GM19238 (cell line): ENCODE data around the gene PDZRN3.

ENCODE experiments used
- DNase-seq: peaks from one replicate; pipeline ENCODE4 v3.0.0; 2011; ENCODE audit warnings: low spot score; ENCODE audit not compliant: insufficient read length

The PDZRN3 gene

DNA sequence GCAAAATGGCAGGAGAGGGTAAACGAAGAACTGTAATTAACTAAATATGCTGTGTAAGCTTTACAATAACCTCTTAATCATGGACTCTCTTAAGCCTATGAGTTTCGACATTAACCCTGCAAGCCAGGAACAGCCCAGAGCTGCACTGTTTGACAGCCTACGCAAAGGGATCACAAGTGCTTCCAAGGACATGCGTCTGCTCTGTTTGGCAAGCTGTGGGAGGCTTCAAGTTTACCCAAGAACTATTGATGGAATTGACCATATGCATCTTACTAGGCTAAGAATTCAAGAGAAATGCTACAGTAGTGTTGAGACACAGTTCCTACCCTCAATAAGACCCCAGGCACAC is 66.0 kb downstream of the PDZRN3 start:
- DNase-seq, result no peak

DNA sequence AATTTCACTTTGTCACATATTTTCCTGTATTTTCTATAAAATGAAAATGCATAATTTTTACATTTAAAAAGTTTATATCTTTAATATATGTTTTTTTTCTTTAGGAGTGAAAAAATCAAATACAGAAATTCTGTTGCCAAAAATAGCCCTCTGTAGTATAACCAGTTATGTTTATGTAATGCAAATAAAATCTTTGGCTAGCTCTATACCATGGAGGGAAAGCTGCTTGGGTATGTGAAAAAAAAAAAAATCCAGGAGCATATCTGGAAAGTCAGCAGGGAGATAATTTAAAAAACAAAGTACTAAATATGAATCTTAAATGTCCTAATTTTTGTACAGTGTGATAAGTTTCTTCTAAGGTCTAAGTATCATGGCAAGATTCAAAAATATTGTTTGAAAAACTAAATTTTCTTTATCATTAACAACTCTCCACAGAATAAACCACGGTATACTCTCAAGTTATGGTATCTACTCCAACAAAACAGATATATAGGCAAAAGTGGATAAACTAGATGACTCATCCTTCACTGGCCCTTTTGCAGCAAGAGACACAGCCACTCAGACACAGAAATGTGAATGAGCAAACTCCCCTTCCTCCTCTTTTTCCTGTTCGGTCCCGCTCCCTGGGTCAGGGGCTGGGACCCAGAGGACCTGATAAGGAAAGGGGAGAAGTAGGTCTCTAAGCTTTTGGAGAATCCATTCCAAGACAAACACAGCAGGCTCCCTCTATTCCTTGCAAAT is 66.6 kb downstream of the PDZRN3 start:
- DNase-seq, result no peak

DNA sequence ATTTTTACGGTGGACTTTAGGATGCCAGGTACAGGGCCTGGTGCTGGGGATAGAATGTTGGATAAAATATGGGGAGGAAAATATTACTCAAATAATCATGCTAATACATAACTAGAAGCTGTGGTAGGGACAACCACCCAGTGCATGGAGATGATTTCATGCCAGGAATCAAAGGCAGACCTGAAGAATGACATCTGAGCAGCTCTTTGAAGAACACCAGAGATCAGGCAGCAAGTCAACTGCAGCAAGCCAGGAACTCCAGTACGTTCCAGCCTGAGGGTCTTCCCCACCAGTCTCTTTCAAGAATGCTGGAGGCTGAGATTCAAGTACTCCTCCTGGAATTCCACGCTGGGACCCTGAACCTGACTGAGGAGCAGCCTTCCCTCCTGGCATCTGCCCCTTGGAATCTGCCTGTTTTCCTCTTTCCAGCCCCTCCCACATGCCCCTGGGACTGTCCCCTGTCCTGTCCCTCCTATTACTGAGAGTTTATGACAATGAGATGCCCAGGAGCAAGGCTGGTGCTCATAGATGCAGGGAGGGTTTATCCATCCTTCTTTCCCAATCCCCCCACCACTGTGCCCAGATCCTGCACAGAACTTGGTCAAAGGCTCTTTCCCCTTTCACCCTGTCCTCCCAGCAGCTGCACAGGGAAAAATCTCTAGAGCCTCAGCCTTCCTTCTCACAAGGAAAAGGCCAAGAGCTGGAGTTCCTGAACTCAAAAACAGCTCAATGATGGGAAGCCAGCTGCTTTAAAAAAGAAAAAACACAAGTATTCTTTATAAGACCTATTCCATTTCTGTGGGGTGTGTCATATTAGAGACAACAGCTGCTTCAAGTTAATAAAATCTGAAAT is 68.0 kb downstream of the PDZRN3 start:
- no peak for DNase-seq

DNA sequence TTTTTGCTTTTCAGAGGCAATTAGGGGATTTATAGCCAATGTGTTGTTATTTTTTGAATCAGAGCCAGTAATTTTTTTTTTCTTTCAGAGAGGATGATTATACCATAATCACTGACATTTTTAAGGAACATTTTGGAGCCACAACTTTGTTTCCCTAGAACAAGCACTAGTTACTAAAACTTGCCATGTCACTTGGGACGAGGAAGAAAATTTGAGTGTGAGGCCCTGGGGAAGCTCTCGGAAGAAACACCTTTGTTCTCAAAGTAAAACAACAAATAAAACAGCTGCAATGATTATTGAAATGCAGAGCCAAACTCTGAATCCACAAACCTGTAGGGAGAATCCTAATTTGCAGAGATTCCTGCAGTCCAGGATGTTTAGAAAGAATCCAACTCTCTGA is 69.7 kb downstream of the PDZRN3 start:
- DNase-seq, result no peak

DNA sequence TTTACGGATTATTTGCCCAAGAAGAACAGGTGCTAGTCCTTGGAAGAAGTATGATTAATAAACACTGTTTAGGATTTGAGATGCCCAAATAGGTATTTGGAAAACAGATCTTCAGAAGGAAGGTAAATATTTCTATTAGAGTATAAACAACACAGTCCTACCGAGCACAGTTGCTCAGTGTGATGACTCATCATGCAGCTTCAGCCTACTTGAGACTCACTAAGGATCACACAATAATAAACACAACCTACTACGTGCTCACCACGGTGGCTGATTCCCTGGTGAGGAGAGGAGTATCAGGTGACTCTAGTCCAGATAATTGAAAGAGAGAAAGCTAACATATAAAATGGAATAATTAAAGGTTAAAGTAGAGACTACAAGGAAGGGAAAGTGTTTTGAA is 72.0 kb downstream of the PDZRN3 start:
- no peak for DNase-seq

DNA sequence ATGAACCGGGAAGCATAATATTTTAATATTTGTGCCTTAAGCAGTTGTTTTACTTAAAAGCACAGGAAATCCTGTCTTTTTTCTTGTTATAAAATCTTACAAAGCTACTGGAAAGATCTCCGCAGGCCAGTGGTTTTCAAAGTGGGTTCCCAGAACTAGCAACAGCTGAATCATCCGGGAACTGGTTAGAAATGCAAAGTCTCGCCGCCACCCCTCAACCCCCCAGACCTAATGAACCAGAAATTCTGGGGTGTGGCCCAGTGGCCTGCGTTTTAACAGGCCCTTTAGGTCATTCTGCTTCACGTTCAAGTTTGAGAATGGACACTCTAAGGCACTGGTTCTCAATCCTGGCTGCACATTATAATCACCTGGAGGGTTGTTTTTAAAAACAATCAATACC is 74.7 kb downstream of the PDZRN3 start:
- DNase-seq, result no peak

DNA sequence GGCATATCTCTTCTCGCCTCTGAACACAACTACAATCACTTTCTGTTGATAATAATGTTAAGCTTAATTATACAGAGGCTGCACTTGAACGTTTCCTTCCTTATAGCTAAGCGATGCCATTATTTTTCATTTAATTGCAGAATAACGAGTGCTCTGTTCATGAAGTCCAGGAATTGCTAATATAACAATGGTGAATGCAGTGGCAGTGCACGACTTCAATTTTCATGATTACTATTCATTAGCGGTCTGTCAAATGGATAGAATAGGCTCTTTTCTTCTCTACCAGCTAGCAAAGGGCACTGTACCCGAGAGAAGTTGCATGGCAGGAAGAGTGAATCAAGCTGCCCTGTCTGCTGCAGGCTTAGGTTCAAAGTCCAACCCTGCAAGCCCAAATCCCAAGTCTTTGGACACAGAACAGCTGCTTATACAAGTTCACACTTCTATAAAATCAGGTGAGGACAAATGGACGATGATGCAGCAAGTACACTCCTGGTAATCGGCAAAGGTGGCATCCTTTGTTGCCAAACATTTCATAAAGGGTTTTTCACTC is 75.6 kb downstream of the PDZRN3 start:
- DNase-seq, result no peak

DNA sequence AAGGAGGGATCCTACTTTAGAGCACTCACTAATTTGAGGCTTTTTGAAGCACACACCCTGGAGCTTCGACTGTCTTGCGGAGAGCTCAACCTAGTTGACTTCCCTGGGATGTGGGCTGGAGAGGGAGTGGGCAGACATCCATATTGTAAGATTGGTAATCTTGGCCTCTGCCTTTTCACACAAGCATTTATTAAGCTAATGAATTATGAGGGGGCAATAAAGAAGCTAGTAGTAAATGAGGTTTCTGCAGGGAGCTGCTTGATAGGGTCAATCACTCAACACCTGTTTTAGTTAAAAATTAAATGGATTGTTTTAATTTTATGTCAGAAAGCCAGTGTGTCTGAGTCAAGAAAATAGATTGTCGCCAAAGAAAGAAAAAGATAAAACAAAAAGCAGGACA is 76.3 kb downstream of the PDZRN3 start:
- no peak for DNase-seq

DNA sequence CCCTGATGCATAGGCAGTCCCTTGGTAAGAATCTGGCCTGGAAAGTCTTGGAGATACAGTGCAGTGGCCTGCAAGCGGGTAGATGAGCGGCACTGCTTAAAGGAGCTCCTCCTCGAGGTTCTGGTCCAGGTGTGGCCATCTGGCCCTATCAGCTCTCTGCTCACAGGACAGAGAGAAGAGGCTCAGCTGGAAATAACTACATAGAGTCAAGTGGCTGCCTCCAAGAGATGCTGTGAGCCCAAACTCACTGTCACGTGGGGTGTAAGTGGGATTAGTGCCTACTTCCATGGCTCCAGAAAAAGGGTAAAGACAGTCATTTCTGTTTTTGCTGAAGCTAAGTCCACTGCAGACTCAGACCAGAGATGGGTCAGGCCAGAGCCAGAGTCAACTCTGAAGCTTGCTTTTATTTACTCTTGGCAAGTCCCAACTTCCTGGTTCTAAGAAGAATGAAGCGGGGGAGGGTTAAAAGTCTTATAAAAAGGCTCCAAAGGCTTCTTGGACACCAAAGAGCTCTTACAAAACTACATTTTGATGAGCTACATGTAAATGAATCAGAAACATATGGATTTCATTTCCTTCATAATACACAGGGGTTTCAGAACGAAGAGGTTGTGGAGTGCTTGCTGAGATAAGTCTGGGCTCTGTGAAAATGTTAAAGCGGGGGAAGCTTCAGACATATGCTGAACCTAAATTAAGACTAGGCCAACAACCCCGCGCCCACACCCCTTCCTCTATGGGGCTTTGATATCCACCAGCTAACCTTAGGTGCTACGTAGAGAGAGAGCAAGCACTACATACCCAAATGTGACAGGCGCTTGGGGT is 77.1 kb downstream of the PDZRN3 start:
- DNase-seq, result no peak

DNA sequence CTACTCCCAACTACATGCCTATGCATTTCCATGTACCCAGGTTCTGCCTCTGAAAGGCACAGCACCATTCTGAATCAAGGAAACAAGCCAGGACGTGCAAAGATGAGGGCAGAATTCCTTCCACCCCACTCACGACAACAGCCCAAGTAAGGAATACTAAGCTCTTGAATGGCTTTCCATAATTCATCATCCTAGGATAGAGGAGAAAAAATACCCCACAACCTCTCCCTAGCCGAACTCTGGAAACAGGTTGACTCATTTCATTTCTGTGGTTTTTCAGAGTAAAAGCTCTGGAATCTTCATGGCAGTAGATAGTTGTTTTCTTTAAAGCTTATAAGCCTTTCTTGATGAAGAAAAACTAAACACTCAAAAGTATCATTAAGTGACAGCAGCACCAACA is 77.8 kb downstream of the PDZRN3 start:
- DNase-seq, result no peak

DNA sequence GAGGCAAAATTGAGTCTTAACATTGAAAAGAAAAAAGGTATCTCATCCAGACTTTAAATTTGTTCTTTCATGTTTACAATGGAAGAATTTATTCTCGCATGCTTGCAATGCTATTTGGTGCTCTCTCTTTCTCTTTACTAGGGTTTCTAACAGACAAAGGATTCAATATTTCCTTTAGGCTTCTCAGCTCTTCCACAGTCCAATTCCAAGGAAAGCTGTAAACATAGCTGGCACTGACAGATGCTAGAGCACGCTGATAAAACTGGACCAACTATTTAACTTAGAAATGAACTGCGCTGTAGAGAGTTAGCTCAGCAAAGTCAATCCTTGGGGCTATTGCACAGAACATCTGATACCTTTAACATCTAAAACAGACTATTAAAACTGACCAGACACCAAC is 81.3 kb downstream of the PDZRN3 start:
- no peak for DNase-seq

DNA sequence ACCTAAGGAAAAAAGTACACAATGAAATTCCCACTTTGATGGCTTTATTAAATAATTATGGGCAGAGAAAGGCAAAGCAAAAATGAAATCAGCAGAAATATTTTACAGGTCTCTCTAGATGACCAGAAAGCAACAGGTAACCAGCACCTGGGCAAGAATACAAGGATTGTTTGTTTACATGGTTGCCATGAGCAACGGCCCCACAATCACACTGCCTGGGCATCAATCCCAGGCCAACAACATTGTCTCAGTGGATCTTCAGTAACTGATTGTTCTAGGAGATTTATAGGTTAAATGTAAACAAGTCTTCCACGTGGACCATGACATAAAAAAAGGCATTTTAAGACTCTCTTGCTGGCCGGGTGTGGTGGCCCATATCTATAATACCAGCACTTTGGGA is 82.6 kb downstream of the PDZRN3 start:
- DNase-seq, result no peak

DNA sequence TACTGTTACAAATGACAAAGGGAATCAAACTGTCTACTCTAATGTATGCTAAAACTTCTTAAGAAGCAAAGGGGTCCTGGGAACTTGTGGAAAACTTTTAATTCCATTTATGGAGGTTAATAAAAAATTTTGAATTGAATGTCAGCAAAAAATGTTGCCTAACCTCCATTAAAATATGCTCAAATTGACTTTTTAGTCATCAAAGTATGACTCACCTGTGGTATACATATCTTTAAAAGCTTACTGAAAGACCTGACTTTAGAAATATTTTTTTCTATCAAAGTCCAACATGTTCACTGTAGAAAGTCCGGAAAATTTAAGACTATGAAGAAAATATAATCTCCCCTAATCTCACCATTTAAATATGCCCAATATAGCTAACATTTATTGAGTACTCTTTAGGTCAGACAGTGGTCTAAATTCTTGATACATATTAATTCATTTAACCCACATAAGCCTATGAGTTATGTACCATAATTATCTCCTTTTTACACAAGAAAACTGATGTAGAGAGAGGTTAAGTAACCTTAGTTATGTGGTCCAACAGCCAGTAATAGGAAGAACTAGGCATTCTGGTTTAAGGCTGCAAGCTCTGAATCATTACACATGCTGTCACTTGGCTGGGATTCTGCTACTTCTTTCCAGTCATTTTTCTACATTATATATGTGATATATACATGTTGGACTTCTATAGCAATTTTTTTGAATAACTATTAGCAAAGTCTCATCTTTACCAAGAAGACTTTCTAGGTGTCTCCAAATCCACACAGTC is 83.6 kb downstream of the PDZRN3 start:
- DNase-seq, result no peak

DNA sequence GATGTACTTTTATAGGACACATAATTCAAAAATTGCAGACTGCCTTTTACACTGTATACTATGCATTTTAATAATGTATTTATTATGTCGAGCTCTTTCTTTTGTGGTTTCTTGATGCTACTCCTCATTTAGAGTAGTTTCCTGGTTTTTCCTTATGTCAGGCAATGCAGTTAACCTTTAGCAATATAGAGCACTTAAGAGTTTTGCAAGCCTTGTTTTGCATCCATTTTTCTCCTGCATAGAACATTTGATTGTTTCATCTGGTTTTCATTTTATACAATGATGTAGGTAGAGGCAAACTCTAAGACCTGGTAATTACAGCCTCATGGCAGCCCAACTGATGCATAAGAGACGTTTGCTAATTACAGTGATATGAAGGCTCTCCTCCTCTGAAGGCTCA is 86.3 kb downstream of the PDZRN3 start:
- DNase-seq, result no peak

DNA sequence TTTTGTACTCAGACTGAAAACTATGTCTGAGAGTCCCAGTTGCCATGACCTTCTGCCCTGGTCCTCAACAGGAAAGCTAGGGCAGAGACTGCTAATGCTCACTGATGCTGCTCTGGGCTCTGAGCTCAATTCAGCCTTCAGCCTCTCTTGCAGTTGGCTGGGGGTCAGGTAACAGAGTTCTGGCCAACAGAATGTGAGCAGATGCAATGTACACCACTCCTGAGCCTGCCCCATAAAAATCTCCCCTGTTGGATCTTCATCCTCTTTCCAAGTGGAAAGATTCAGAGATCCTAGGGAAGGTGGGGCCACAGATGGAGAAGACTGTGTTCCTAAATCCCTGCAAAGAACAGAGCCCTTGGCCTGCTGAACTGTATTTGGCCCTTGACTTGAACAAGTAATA is 87.8 kb downstream of the PDZRN3 start:
- no peak for DNase-seq

DNA sequence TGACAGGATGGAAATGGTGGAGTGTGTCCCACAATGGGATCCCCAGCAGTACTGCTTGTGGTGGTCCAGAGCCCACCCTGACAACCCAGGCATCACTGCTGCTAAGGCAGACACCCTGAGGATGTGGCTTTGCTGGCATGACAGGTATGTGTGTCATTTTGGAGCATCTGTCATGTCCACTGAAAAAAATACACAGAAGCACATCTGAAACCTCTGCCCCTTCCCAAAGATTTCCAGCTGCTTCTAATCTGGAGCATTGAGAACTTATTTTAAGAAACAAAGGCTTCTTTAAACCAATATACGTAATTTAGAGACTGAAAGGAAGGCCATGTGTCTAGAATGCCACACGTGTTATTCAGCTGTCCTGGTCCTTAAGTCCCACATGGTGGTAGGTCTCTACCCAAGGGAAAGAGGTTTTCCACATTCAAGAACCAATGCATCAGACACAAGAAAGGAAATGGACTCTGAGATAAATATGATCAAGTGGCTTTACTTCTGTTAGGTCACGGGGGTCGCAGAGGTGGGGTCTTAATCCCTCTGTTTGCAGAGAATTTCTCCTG is 88.3 kb downstream of the PDZRN3 start:
- no peak for DNase-seq

DNA sequence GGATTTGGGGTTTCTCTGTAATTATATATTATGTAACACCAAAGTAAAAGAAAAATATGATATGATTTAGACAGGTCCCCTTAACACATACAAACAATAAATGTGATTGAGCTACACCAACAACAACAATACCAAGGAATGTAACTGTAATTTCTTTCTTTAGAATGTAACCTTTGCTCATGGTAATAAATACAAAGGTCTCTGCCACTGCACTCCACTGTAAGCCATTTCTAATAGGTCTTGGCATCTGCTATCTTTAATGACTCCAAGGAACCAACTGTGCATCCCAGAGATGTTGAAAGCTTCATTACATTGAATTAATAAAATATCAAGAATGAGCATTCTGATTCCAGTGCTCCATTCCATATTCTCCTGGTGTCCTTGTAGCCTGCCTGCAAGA is 88.8 kb downstream of the PDZRN3 start:
- DNase-seq, result no peak

DNA sequence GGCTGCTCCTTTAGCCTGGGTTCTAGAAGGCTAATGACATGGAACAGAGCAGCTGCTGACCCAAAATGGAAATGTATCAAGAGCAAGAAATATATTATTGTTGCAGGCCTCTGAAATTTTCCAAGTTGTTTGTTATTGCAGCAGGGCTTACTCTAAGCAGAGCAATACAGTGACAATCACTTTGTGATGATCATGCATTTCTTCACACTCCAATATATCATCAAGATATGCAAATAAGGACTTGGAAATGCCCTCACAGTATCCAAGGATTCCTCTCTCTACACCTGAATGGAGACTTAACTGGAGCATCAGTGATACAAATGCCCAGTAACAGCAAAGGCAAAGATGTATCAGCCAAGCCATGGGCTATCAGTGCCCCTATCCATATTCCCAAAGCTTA is 89.6 kb downstream of the PDZRN3 start:
- DNase-seq, result no peak

DNA sequence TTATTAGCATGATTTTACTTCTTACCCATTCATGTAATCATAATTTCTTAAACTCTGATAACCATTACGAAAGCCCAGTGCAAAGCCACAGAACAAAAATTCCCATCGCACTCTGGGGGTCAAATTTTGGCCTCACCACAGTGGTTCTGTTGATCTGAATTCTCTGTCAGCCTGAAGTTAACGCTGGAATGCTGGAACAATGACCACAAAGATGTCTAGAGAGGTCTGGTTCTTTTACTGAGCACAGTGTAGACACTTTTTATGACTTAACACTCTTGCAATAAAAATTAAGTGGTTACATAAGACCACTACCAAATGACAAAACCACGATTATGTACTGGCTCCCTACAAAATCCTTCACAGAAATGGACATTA is 94.7 kb downstream of the PDZRN3 start:
- DNase-seq, result no peak

DNA sequence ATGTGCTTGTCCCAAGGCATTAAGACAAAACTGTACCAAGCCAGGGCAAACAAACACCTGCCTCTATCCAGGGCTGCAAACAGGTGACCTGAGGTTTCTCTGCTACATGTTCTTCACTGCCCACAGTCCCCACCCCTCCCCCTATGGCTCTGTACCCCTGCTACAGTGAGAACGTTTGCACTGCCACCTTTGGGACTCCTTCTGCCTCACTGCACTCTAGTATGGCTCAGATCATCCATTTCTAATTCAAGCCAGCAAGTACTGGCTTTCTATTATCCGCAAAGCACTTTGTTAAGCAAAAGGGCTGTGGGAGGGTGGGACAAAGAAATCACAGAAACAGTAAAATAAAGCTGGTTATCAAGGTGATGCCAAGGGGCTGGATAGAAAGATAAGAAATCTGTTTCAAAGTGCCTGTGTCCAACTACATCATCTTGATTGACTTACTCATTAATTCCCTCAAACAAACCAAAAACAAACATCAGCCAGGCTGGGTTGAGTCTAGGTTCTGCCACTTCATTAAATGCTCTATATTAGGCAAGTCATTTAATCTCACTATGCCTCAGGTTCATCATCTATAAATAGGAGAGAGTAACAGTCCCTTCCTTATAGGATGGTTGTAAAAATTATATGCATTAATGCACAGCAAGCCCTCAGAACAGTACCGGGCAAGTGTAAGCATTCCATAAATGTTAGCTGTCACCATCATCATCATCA is 95.3 kb downstream of the PDZRN3 start:
- DNase-seq, result no peak
